NCI-H460 (cell line): Measurements from ENCODE around the gene LHFPL3. TPM values are rescaled to one million over a fixed set of nuclear protein-coding genes. Genes with fewer than 3 reads are reported as not detected.
"Not testable (repeated sequence)": the region's sequence is repeated elsewhere in the genome, so short reads cannot be mapped to it uniquely, and the experiment has no call there.

Experiments
- DNase-seq: peaks from one replicate; pipeline ENCODE4 v3.0.0-alpha.2; 2016; ENCODE audit warnings: low read depth; ENCODE audit errors: extremely low read depth
- polyA plus RNA-seq: library from polyadenylated mRNA; depleted of rRNA; stranded (reverse); fragments of >200 nt; gene quantifications from 2 replicates; pipeline ENCODE4 v1.2.3, GENCODE V29; 2014; cell fraction: nucleus; rRNA removed
- total RNA-seq: library from RNA; depleted of rRNA; stranded (reverse); fragments of >200 nt; shearing (Covaris generic); gene quantifications from 2 replicates; pipeline ENCODE4 v1.2.3, GENCODE V29; 2014; rRNA removed

The LHFPL3 gene
- total RNA-seq, result not detected in 2 replicates
- polyA plus RNA-seq, result not detected in 2 replicates

DNA sequence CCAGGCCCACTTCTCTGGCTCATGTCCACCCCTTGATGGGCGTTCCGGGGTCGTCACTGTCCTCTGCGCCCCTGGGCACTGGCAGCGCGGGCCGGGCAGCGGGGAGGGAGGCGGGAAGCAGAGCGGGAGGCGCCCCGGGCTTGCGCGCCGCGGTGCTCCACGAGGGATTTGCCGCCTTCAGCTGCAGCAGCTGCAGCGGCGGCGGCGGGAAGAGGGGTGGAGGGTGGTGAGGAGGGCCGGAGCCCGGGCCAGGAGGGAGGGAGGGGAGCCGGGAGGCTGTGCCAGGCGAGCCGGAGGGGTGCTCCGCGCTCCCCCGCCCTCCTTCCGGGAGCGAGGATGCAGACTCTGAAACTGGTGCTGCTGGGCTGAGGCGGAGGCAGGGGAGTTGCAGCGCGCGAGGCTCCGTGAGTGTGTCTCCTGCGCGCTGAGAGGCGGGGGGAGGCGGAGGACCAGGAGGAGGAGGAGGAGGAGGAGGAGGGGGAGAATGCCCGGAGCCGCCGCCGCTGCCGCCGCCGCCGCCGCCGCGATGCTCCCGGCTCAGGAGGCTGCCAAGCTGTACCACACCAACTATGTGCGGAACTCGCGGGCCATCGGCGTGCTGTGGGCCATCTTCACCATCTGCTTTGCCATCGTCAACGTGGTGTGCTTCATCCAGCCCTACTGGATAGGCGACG lies at the start of gene LHFPL3:
Gene LHFPL3, plus strand, starts transcription at position 308 of the 674 bp plus-strand sequence.
- no peak for DNase-seq

- DNase-seq, result not testable (repeated sequence)
Measured at GRCh38 chr7:104281685-104282084, 46.7 kb upstream of the LHFPL3 start.

GRCh38 chr7:104286839-104287238 lies 41.6 kb upstream of the LHFPL3 start:
- DNase-seq, result no peak

- no peak for DNase-seq
Measured at GRCh38 chr7:104288137-104288536, 40.3 kb upstream of the LHFPL3 start.

DNA sequence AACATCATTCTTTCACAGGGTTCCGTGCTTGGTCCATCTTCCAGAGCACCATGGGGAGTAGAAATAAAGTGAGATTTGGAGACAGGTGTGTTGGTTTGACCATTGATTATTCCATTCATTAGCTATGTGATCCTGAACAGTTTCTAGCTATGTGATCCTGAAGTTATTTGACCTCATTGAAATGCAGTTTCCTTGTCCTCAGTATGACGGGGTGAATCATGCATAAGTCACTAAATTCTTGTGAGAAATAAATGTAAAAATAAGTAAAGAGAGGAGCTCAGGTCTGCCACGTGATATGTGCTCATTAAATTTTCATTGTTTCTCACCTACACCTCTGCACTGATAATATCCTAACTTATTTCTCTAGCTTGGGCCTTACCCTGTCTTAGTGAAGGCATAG lies 34.1 kb upstream of the LHFPL3 start:
- no peak for DNase-seq

GRCh38 chr7:104296266-104296665 lies 32.1 kb upstream of the LHFPL3 start:
- DNase-seq, result no peak

GRCh38 chr7:104296900-104297299 lies 31.5 kb upstream of the LHFPL3 start:
- no peak for DNase-seq

GRCh38 chr7:104299323-104299722 lies 29.1 kb upstream of the LHFPL3 start:
- no peak for DNase-seq

GRCh38 chr7:104299777-104300176 lies 28.6 kb upstream of the LHFPL3 start:
- no peak for DNase-seq

- DNase-seq, result no peak
Measured at GRCh38 chr7:104306793-104307192, 21.6 kb upstream of the LHFPL3 start.

DNA sequence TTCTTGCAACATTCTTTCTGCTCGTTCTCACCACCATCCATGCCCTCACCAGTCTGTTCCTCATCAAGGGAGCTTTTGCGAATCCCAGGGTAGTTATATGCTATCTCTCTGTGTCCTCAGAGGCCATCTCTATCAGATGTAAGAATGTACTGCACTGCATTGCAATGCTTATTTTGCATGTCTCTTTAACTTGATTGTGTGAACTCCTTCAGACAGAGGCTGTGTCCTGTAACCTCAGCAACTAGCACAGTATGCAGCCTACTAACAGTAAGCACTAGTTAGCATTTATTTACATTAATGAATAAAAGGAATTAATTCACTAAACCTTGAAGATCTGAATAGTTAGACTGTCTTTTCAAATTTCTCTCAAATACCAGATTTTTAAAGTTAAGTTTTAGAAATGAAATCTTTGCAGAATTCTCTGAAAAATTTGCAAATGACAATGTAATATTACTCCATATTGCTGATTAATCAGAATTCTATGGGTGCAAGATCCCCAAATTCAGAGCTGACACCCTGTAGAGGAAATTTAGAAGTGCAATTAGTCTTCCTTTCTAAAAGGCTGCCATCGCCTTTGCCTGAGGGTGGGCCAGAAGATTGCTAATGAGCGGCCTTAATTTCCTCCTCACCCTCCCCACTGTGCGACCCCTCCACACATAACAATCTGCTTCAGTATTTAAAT lies 10.3 kb upstream of the LHFPL3 start:
- no peak for DNase-seq

- no peak for DNase-seq
Measured at GRCh38 chr7:104327534-104327933, 869 bp upstream of the LHFPL3 start.

GRCh38 chr7:104327938-104328295 lies 486 bp upstream of the LHFPL3 start:
- DNase-seq, result no peak

- DNase-seq, result no peak
Measured at GRCh38 chr7:104328970-104329825, 795 bp downstream of the LHFPL3 start.

DNA sequence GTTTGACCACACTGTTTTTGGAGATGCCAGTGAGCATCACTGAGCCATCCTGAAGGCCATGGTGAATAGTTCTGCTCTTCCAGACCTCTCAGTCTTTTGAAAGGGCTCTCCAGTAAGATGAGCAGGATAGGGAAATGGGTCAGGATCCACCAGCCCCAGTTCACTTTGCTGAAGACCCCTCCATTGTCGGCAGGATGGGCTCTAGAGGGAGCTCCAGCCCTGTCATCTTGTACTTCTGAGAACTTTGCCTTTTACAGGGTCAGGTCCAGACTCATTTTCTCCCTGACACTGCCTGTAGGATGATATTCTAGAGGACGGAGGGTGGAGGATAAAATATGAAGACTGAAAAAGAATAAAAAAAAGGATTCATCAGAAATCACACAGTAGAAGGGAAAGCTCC lies 13.1 kb downstream of the LHFPL3 start:
- no peak for DNase-seq

DNA sequence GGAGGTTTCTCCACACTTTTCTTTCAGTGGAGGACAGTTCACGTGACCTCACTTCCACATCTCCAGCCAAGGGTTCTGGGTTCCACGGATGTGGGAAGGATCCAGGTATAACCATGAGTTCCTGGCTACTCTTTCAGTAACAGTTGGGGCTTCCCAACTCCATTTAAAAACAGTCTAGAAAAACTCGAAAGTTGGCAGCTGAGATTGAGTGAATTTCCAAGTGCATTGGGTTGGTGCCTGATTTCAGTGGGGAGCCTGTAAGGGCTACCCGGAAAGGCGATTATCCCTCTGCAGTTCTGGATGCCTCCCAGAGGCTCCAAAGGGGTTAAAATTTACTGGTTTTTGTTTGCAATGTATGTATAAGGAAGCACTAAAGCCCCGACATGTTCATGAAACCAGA lies 24.3 kb downstream of the LHFPL3 start:
- no peak for DNase-seq

DNA sequence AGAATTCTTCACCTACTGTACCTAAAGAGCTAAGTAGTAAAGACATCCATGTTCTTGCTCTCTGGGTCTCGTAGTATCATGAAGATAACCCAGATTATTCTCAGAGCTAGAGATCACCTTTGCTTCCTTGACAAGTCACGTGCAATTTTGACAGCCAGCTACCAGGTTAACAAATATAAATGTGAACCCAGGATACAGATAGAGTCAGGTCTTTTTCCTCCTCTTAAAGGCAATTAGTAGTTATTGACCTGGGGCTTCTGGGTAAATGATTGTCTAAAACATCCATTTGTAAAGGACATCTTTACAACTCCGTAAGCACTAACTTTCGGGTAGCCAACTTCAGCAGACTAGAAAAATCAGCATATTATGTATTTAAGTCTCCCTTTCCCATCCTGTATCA lies 28.8 kb downstream of the LHFPL3 start:
- no peak for DNase-seq

- no peak for DNase-seq
Measured at GRCh38 chr7:104358446-104359132, 30.2 kb downstream of the LHFPL3 start.

DNA sequence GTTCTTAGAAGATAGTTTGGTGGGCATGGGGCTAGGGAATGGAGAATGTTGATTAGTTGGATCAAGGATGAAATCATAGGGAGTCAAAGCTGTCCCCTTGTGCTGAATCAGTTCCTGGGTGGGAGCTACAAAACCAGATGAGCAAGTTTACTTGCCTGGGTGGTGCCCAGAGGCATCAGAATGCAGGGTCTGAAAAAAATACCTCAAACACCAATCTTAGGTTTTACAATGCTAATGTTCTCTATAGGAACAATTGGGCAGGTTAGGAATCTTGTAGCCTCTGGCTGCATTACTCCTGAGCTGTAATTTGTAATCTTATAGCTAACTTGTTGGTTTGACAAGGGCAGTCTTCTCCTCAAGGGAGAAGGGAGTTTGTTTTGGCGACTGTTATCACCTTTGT lies 34.4 kb downstream of the LHFPL3 start:
- DNase-seq, result no peak

DNA sequence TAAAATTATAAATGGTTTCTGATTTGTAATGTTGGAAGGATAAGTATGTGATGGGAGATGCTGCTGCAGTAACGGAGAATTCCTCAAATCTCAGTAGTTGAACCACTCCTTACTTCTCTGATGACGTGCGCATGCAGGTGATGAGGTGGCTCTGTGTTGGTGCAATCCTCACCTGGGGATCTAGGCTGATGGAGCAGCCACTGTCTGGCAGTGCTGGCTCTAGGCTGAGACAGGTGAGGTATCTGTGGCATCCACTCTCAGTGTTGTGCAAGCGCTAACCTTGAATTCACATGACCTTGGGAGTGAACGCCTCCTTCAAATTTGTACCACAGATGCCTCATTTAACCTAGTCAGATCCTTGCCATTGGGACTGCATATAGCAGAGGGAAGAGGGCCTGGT lies 35.0 kb downstream of the LHFPL3 start:
- DNase-seq, result no peak

DNA sequence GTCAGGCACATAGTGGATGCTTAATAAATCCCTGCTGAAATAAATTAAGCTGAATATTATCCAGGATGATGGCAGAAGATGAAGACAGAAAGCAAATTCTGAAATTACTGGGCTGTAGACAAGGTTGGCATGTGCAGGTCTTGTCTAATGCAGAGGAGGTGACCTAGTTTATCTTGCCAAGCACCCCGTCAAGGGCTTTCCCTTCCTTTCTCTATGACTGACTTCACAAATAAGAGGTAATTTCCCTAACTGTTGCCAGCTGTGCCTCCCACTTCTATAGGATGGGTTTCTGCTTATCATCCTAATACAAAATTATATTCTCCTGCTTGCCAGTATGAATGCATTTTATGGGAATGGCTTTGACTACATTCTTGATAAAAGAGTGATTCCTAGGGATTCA lies 38.0 kb downstream of the LHFPL3 start:
- DNase-seq, result no peak
